Hematopoietic multipotent progenitor cell treated with erythropoietin and hydrocortisone succinate and interleukin-3 and kit ligand, for 6 days (in vitro differentiated cells): ENCODE data around the gene MICAL2.

Experiments used
- DNase-seq: peaks from one replicate; pipeline ENCODE4 v3.0.0-alpha.2; 2015

MICAL2 gene

GRCh38 chr11:12110201-12110713, at the start of gene MICAL2:
TSS of gene MICAL2 (plus strand) at chr11:12110590. CDS start at chr11:12162156, 51,566 bp downstream.
- peak; percentile 95 for DNase-seq

GRCh38 chr11:12061851-12062560, 48.4 kb upstream of the MICAL2 start:
- DNase-seq = no peak

- no peak for DNase-seq
Measured at GRCh38 chr11:12063251-12063650, 47.1 kb upstream of the MICAL2 start.

GRCh38 chr11:12064136-12064953, 46.0 kb upstream of the MICAL2 start:
- no peak for DNase-seq

- DNase-seq = no peak
Measured at GRCh38 chr11:12064954-12065280, 45.5 kb upstream of the MICAL2 start.

GRCh38 chr11:12066056-12066798, 44.2 kb upstream of the MICAL2 start:
- no peak for DNase-seq

GRCh38 chr11:12066799-12067508, 43.4 kb upstream of the MICAL2 start:
- DNase-seq = peak; percentile 33

GRCh38 chr11:12067796-12068357, 42.5 kb upstream of the MICAL2 start:
- DNase-seq = no peak

- DNase-seq = no peak
Measured at GRCh38 chr11:12069066-12069676, 41.2 kb upstream of the MICAL2 start.

- no peak for DNase-seq
Measured at GRCh38 chr11:12070446-12071267, 39.7 kb upstream of the MICAL2 start.

GRCh38 chr11:12071574-12071973, 38.8 kb upstream of the MICAL2 start:
- no peak for DNase-seq

- DNase-seq = no peak
Measured at GRCh38 chr11:12073436-12073835, 37.0 kb upstream of the MICAL2 start.

GRCh38 chr11:12073886-12074285, 36.5 kb upstream of the MICAL2 start:
- DNase-seq = no peak

- DNase-seq = no peak
Measured at GRCh38 chr11:12074529-12075195, 35.7 kb upstream of the MICAL2 start.

- DNase-seq = no peak
Measured at GRCh38 chr11:12075291-12075690, 35.1 kb upstream of the MICAL2 start.

GRCh38 chr11:12075822-12076821, 34.3 kb upstream of the MICAL2 start:
- DNase-seq = no peak

GRCh38 chr11:12076840-12077534, 33.4 kb upstream of the MICAL2 start:
- no peak for DNase-seq

GRCh38 chr11:12077535-12078280, 32.7 kb upstream of the MICAL2 start:
- no peak for DNase-seq
